Transverse colon (tissue), 4 donors: ENCODE results near the gene KRT83. TPM values are rescaled to one million over a fixed set of nuclear protein-coding genes. Genes with fewer than 3 reads are reported as not detected.

Experiments used
- DNase-seq: peaks from one replicate; pipeline ENCODE4 v3.0.0-alpha.2; 2019
- H3K27ac ChIP-seq, 4 donors: fragments of 200-600 bp; sonication (generic); 2 replicates each; pipeline ENCODE4 v1.5.1; 2016 to 2018; ENCODE audit warnings: inconsistent platforms in 4 of 4
- H3K27me3 ChIP-seq: fragments of 200-600 bp; sonication (generic); 2 replicates; pipeline ENCODE4 v1.5.1; 2017; ENCODE audit warnings: inconsistent platforms
- H3K36me3 ChIP-seq, 4 donors: fragments of 200-600 bp; sonication (generic); 2 replicates each; pipeline ENCODE4 v1.5.1; 2017 to 2019; ENCODE audit warnings: inconsistent platforms in 4 of 4
- H3K4me1 ChIP-seq, 4 donors: fragments of 200-600 bp; sonication (generic); 2 replicates each; pipeline ENCODE4 v1.5.1; 2017 to 2020; ENCODE audit warnings: inconsistent platforms in 4 of 4
- H3K4me3 ChIP-seq, 4 donors: fragments of 200-600 bp; sonication (generic); 1 replicate in 1 of 4; 2 replicates in 3 of 4; pipeline versions ENCODE4 v1.5.1 to v1.6.1; 2017 to 2019; ENCODE audit warnings: inconsistent platforms in 4 of 4
- H3K9me3 ChIP-seq, 2 donors: fragments of 200-600 bp; sonication (generic); 2 replicates each; pipeline ENCODE4 v1.5.1; 2017 to 2019; ENCODE audit warnings: inconsistent platforms in 2 of 2
- EP300 ChIP-seq: sonication (generic); formaldehyde crosslinking; IDR thresholded peaks from one replicate; pipeline ENCODE4 v1.6.1; 2017; ENCODE audit warnings: antibody characterized with exemption, low read depth
- POLR2A ChIP-seq: fragments of 450-650 bp; IDR thresholded peaks from one replicate; pipeline ENCODE4 v1.6.1; 2016; ENCODE audit warnings: antibody characterized with exemption, mild to moderate bottlenecking, moderate library complexity
- POLR2AphosphoS5 ChIP-seq, 3 donors: sonication (generic); formaldehyde crosslinking; IDR thresholded peaks; one replicate each; pipeline ENCODE4 v1.6.1; 2016; ENCODE audit warnings: antibody characterized with exemption in 3 of 3
- WGBS, 2 donors: methylation state at CpG; one replicate each; pipeline ENCODE4 v1.1.5; 2018; ENCODE audit warnings: low coverage in 1 of 2; 5-methylcytosine and 5-hydroxymethylcytosine counted together
- in situ Hi-C, 4 donors: fragments of 200-750 bp; cut with MboI; loops; one replicate each; pipeline versions ENCODE4 v1.15.0 to v1.15.1; 2017; ENCODE audit warnings: low sequenced_read_pairs in 3 of 4, low pct_ligation_motif_present in 1 of 4, low pct_unique_long_range_greater_than_20kb in 1 of 4
- intact Hi-C: fragments of 100-400 bp; cut with DNase I; formaldehyde crosslinking; loops from one replicate; pipeline ENCODE4 v1.15.1; 2023; ENCODE audit warnings: low total_unique reads
- total RNA-seq, 4 donors: library from RNA; depleted of rRNA; stranded (reverse); fragments of >200 nt; gene quantifications; one replicate each; pipeline ENCODE4 v1.1.0, GENCODE V29; 2016
- TF ChIP-seq, protein P1 (sequence below), 5 experiments: fragments of 200-600 bp in 3 of 5; fragments of 450-650 bp in 2 of 5; sonication (generic) in 3 of 5; IDR thresholded peaks; 1 replicate in 2 of 5; 2 replicates in 3 of 5; pipeline ENCODE4 v1.5.1; 2016 to 2017; ENCODE audit warnings: antibody characterized with exemption in 5 of 5, inconsistent platforms in 3 of 5, mild to moderate bottlenecking in 2 of 5, moderate library complexity in 1 of 5

Gene KRT83
- total RNA-seq, 4 donors from 2014 or later = not detected

DNA sequence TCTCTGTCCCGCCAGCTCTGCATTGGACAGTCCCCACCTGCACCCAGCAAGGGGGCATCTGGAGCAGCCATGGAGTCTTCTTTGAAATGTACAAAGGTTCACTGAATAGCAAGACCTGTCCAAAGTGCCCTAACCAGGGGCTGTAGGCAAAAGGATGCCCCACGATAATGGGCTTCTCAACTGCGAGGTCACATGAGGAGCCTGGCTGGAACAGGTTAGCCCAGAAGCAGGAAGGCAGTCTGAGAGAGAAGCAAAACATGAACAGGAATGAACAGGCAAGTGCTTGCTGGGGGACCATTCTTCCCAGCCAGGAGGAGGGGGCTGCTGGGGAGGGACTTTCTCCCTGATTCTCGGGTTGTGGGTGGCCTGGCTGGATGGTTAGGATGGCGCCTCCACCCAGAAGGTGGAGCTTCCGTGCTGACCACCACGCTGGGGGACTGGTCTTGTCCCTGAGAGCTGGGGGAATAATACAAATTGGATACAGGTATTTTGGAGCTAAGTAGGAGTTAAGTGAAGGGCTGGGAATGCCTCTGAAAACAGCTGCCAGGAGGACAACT lies 39.0 kb upstream of the KRT83 start:
- Histone ChIP-seq H3K9me3 (no peaks in the 10 kb centered on the region), H3K27me3 (no peaks in the 10 kb centered on the region), H3K27ac (no peak overlapping the region), H3K36me3 (no peaks in the 10 kb centered on the region), H3K4me3 (no peak overlapping the region), H3K4me1 (no peaks in the 10 kb centered on the region)
- in situ Hi-C loops = no loop called here
- intact Hi-C loops = no loop called here
- 41 to 81% methylated on average over 3 to 7 of the region's 7 CpGs for WGBS, 2 donors
- TF ChIP-seq POLR2A (no peak), EP300 (no peak), POLR2AphosphoS5 (IDR thresholded peaks at IDR 0.05) (no peak)
- TF ChIP-seq, protein P1, sequence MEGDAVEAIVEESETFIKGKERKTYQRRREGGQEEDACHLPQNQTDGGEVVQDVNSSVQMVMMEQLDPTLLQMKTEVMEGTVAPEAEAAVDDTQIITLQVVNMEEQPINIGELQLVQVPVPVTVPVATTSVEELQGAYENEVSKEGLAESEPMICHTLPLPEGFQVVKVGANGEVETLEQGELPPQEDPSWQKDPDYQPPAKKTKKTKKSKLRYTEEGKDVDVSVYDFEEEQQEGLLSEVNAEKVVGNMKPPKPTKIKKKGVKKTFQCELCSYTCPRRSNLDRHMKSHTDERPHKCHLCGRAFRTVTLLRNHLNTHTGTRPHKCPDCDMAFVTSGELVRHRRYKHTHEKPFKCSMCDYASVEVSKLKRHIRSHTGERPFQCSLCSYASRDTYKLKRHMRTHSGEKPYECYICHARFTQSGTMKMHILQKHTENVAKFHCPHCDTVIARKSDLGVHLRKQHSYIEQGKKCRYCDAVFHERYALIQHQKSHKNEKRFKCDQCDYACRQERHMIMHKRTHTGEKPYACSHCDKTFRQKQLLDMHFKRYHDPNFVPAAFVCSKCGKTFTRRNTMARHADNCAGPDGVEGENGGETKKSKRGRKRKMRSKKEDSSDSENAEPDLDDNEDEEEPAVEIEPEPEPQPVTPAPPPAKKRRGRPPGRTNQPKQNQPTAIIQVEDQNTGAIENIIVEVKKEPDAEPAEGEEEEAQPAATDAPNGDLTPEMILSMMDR (IDR thresholded peaks at IDR 0.05) = no peak
- no peak for DNase-seq

DNA sequence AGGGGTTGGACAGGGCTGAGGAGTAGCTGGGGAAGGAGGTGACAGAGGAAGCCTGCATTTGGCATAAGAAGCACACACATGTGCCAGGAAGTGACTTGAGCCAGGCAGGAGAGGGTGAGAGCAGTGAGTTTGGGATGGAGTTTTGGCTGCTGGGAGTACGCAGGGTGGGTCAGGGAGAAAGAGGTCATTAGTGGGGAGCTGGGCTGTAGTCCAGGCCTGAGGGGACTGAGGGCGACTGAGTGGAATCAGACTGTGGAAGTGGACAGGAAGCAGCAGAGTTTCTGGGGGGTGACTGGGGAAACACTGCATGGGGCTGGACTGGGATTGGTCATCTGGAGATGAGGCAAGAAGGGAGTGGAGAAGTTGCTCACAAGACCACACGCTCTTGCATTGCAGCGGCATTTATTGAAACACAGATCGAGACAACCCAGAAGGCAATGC lies 38.4 kb upstream of the KRT83 start:
- no peak for TF ChIP-seq POLR2A
- no peak for TF ChIP-seq POLR2AphosphoS5 (IDR thresholded peaks at IDR 0.05)
- no peak for TF ChIP-seq EP300
- TF ChIP-seq, protein P1 (IDR thresholded peaks at IDR 0.05) = no peak
- in situ Hi-C loops (no loop called here), intact Hi-C loops (no loop called here)
- Histone ChIP-seq H3K27ac (no peak overlapping the region), H3K4me3 (no peak overlapping the region), H3K9me3 (no peaks in the 10 kb centered on the region), H3K4me1 (no peaks in the 10 kb centered on the region), H3K27me3 (no peaks in the 10 kb centered on the region), H3K36me3 (no peaks in the 10 kb centered on the region)
- DNase-seq = no peak
- WGBS, 2 donors = 86 to 88% methylated on average over 3 to 5 of the region's 5 CpGs

DNA sequence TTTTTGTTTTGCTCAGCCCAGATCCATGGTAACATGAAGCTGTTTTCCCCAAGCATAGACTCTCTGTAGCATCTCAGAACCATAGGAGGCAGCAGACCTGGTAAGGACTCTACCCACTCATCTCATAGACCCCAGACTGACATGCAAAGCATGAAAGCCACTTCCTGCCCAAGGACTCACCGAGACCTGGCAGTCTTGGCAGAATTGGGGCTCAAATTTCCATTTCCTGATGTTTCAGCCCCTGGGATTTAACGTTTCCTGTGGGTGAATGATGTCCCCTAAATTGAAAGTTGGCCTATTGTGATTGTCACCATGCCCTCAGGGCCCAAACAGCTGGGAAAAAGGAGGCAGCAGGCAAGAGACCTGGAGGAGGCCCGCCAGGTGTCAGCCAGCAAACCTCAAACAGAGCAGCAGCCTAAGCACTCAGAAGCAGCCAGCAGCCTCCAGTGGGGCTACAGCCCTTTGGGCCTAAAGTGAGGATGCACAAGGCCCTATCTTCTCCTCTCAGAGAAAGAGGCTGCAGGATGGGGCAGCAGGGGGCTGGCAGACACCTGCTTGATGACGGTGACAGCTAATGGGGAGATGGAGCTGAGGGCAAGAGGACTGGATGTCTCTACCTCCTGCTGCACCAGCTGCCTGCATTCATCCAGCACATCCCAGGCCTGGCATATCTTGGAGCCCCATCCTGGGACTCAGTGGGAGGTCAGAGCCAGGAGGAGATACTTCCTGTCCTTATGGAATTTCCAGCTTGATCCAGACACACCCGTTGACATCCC lies 37.6 kb upstream of the KRT83 start:
- intact Hi-C loops (no loop called here), in situ Hi-C loops (no loop called here)
- no peak for TF ChIP-seq POLR2AphosphoS5 (IDR thresholded peaks at IDR 0.05)
- TF ChIP-seq POLR2A = no peak
- TF ChIP-seq, protein P1 (IDR thresholded peaks at IDR 0.05) = no peak
- TF ChIP-seq EP300 = no peak
- Histone ChIP-seq H3K27ac (no peak overlapping the region), H3K36me3 (no peaks in the 10 kb centered on the region), H3K4me3 (no peak overlapping the region), H3K27me3 (no peaks in the 10 kb centered on the region), H3K4me1 (no peaks in the 10 kb centered on the region), H3K9me3 (no peaks in the 10 kb centered on the region)
- DNase-seq = no peak
- WGBS, 2 donors = 40 to 71% methylated on average over 2 to 5 of the region's 5 CpGs

DNA sequence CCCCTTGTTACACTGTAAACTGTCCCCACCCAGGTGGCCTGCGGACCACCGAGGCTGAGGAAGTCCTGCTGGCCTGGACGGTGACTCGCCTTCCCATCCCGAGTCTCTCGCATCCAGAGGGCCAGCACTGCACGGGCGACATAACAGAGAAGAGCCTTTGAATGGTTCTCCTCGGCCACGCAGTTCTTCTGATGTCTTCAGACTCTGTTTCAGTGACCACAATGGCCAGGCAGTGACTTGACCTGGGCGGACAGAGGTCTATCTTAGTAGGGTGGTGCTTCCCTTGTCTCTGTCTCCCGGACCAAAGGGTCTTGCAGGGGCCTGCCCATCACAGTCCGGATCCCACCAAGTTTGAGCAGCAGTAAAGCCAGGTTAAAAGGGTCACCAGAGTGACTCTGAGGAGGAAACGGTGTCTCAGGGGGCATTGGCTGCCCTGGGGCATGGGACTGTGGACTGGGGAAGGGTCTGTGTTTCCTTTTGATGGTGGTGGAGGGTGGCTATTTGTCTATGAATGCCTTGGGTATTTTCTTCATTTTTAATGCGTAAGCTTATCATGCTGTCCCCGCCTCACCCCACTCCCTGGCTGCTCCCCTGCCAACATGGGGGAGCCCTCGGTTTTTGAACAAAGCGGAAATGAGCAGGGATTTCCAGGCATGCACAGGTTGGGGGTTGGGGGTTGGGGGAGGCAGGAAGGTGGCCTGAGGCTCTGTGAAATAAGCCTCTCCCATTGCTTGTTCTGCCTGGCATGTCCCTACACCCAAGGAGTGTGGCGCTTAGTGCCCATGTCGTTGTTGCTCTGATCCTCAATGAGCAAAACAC lies 35.8 kb upstream of the KRT83 start:
- no peak for DNase-seq
- H3K36me3 ChIP-seq = no peaks in the 10 kb centered on the region
- H3K4me3 ChIP-seq = no peak overlapping the region
- TF ChIP-seq POLR2AphosphoS5 (IDR thresholded peaks at IDR 0.05) = no peak
- no peak for TF ChIP-seq EP300
- TF ChIP-seq, protein P1 (IDR thresholded peaks at IDR 0.05) = no peak
- TF ChIP-seq POLR2A = no peak
- no peaks in the 10 kb centered on the region for H3K27me3 ChIP-seq
- H3K4me1 ChIP-seq = no peaks in the 10 kb centered on the region
- H3K9me3 ChIP-seq = no peaks in the 10 kb centered on the region
- WGBS, 2 donors = 90% methylated on average over 19 of the region's 20 CpGs; no CpG with 5 or more reads in 1 of the 2 donors
- no peak overlapping the region for H3K27ac ChIP-seq
- in situ Hi-C loops = no loop called here
- intact Hi-C loops = no loop called here
